Measurements from ENCODE around the gene SHC2.

- TF ChIP-seq POLR2AphosphoS5 (IDR thresholded peaks at IDR 0.05; ENCODE audit: low read depth, low read length) (no peak), PAX5 (IDR thresholded peaks at IDR 0.05; ENCODE audit: insufficient read depth, low read length, severe bottlenecking) (no peak), POLR2A (IDR thresholded peaks at IDR 0.05; ENCODE audit: low read depth, low read length) (no peak), SPI1 (IDR thresholded peaks at IDR 0.05; ENCODE audit: low read depth, low read length) (no peak)
Observed at GRCh38 chr19:408441-408901, 52.4 kb downstream of the SHC2 start.

Measured in GM12891 (cell line).